CD4-positive, alpha-beta T cell treated with Interferon alpha-2 for 1 hour (primary cell): ENCODE measurements around the gene RPL4.

Source experiments
- DNase-seq, 2 donors: peaks; one replicate each; pipeline ENCODE4 v3.0.0-alpha.2; 2020 to 2022

The RPL4 gene

DNA sequence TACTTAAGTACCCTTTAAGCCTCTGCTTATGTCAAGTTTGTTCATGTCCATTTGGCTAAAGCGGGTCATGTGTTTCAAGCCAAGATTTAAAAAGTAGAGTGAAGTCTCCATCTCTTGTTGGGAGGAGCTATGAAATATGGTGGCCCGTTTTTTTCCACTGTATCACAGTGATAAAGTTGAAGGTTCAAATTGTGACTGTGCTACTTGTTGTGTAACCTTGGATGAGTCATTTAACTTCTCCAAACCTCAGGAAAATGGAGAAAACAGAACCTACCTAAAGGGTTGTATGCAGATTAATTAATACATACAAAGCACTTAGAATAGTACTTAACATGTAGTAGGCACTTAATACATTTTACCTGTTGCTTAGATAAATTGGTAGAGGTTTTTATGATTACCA, 50.5 kb downstream of the RPL4 start:
- no peak for DNase-seq

- no peak for DNase-seq
Measured at GRCh38 chr15:66452971-66453580, 51.6 kb downstream of the RPL4 start.

GRCh38 chr15:66452420-66452819, 52.2 kb downstream of the RPL4 start:
- DNase-seq, result no peak
